NCI-H446 treated with DMSO at 0.1 percent for 48 hours (cell line): ENCODE data around the gene STK11.

Source experiments
- DNase-seq: peaks from one replicate; lab custom pipeline; 2025; lab: John Stamatoyannopoulos, UW

The STK11 gene

GRCh38 chr19:1250437-1251260, 45.1 kb downstream of the STK11 start:
- peak; percentile 17 for DNase-seq

DNA sequence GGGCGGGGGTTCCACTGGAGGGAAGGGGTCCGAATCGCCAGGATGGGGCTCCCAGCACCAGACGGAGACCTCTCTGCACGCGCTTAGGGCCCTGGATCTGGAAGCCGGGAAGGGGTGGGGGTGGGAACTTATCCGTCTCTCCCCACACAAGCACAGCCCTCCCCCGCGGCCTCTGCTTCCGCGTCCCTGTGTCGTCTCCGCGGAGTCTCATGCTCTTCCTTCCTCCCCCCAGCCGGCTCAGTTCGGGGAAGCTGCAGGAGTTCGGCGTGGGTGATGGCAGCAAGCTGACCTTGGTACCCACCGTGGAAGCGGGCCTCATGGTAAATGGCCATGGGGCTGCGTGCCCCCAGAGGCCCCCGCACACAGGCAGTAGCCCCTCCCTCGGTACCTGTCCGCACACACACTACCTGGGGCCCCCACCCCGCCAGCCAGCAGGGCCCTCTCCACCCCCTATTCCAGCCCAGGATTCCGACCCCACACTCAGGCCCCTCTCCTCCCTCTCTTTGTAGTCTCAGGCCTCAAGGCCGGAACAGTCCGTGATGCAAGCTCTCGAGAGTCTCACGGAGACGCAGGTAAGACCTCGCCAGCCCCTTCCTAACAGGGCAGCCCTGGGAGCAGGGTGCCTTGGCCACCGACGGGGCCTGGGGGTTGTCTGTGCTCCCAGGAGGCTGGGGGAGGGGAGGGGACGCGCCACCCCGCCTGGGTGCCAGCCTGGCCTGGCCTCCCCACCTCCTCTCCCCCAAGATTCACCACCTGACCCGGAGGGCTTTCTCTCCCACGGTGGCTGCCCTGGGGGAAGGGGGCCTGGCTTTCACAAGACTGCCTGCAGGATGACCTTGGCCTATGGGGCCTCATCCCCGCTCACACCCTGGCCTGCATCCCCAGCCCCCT, 46.0 kb downstream of the STK11 start:
- peak; percentile 30 for DNase-seq

GRCh38 chr19:1252221-1252820, 46.7 kb downstream of the STK11 start:
- DNase-seq, result peak; percentile 52

GRCh38 chr19:1252821-1253513, 47.4 kb downstream of the STK11 start:
- peak; percentile 58 for DNase-seq

- DNase-seq, result no peak
These were observed 48.0 kb downstream of the STK11 start for GRCh38 chr19:1253514-1254080.

DNA sequence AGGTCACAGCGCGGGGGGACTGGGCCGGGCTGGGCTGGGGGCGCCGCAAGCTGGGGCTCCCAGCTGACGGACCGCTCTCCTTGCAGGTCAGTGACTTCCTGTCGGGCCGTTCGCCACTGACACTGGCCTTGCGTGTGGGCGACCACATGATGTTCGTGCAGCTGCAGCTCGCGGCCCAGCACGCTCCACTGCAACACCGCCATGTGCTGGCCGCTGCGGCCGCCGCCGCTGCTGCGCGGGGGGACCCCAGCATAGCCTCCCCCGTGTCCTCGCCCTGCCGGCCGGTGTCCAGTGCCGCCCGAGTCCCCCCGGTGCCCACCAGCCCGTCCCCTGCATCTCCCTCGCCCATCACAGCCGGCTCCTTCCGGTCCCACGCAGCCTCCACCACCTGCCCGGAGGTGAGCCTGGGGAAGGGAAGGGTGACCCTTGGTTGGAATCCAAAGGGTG, 48.5 kb downstream of the STK11 start:
- DNase-seq, result no peak

GRCh38 chr19:1254530-1255185, 49.1 kb downstream of the STK11 start:
- DNase-seq, result no peak

DNA sequence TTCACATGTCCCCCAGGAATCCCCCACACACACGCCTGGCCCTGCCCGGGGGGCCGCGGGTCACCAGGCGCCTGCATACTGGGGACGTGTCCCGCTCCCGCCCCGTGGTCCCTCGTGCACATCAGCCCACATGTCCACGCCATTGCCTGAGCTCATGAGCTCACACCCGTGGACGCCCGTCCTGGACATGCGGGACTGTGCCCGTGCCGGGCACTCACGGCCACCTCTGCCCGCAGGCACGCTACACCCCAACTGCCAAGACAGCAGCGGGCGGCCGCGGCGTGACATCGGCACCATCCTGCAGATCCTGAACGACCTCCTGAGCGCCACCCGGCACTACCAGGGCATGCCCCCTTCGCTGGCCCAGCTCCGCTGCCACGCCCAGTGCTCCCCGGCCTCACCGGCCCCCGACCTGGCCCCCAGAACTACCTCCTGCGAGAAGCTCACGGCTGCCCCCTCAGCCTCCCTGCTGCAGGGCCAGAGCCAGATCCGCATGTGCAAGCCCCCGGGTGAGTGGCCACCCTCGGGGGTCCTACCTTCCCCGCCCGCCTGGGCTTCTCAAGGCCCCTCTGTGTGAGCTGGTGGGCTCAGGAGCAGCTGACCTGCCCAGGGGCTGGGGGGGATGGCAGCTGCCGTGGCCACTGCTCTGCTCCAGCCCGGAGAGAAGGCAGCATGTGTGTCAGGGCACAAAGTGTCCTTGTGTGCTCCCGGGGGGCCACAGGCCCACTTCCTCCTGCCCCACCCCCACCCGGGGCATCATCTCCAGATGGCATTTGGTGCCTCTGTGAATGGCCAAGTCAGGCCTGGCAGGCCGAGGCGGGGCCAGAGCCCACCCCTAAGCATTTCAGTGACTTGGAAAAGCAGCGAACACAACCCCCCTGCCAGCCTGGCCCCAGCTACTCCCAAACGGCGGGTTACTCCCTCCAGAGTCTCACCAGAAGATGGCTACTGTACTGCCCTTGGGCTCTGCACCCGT, 49.9 kb downstream of the STK11 start:
- DNase-seq, result no peak

DNA sequence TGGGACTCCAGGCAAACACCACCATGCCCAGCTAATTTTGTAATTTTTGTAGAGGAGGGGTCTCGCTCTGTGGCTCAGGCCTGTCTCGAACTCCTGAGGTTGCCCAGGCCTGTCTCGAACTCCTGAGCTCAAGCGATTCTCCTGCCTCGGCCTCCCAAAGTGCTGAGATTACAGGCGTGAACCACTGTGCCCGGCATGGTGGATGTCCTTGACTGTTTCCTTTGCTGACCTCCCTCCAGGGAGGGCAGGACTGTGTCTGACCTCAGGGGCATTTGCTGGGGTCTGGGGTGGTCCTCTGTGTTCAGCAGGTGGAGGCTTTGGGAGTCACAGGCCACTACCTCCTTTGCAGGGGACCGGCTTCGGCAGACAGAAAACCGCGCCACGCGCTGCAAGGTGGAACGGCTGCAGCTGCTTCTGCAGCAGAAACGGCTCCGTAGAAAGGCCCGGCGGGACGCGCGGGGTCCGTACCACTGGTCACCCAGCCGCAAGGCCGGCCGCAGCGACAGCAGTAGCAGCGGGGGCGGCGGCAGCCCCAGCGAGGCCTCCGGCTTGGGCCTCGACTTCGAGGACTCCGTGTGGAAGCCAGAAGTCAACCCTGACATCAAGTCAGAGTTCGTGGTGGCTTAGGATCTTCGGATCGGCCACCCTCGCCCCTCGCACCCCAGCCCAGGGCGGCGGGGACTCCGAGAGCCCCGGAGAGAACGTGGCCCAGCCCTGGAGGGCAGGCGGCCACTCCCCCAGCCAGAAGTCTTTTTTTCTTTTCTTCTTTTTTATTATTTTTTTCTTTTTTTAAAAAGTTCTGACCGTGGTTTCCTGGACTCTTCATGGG, 51.3 kb downstream of the STK11 start:
- no peak for DNase-seq

- DNase-seq, result no peak
These were observed 52.0 kb downstream of the STK11 start for GRCh38 chr19:1257475-1258162.

DNA sequence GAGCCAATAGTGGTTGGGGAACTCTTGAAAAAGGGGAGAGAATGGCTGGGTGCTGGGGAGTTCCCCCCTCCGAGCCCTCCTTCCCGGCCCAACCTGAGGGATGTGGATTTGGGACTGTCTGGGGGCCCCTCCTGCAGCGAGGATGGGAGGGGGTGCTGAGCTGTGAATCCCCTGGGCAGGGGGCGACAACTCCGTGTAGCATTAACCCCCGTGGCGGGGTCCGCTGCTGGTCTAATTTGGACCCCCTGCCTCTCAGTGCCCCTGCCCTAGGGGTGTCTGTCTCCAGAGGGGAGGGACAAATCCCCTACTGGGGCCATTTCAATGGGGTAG, 52.5 kb downstream of the STK11 start:
- no peak for DNase-seq

DNA sequence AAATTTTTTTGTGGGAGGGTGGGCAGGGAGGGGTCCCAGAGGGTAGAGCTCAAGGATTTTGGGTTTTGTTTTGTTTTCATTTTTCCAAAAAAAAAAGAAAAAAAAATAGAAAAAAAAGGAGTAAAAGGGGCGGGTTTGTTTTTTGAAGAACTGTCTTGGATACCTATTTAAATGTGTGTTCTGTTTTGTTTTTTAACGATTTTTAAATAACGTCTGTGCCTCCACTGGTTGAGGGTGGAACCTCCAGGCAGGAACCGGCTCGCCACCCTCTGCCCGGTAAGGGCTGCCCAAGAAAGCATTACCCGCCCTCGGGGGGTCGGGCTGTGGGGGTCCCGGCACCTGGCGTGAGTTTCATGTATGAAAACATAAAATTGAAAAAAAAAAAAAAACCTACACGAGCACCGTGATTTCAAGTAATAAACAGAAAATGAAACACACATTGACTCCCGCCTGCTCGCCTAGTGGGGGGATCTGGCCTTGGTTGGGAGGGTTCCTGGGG, 53.2 kb downstream of the STK11 start:
- DNase-seq, result no peak

- DNase-seq, result no peak
These were observed 53.8 kb downstream of the STK11 start for GRCh38 chr19:1259206-1259875.

GRCh38 chr19:1259876-1260748, 54.5 kb downstream of the STK11 start:
- no peak for DNase-seq

GRCh38 chr19:1260749-1261537, 55.4 kb downstream of the STK11 start:
- peak; percentile 93 for DNase-seq

- DNase-seq, result no peak
These were observed 55.9 kb downstream of the STK11 start for GRCh38 chr19:1261538-1261797.
